Measurements from ENCODE around the gene OR56A3. TPM values are rescaled to one million over a fixed set of nuclear protein-coding genes. Genes with fewer than 3 reads are reported as not detected.

OR56A3 gene, protein sequence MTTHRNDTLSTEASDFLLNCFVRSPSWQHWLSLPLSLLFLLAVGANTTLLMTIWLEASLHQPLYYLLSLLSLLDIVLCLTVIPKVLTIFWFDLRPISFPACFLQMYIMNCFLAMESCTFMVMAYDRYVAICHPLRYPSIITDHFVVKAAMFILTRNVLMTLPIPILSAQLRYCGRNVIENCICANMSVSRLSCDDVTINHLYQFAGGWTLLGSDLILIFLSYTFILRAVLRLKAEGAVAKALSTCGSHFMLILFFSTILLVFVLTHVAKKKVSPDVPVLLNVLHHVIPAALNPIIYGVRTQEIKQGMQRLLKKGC
- total RNA-seq (2021; ENCODE audit: unreplicated experiment) (not detected), Bru-seq, nascent RNA (not detected), BruChase-seq, experiment 1, labeled RNA remaining after a 6-hour chase (not detected), BruChase-seq, experiment 2, labeled RNA remaining after a 2-hour chase (not detected)
- polyA plus RNA-seq (2012) = not detected in 2 replicates
- long read RNA-seq = 0 reads

DNA sequence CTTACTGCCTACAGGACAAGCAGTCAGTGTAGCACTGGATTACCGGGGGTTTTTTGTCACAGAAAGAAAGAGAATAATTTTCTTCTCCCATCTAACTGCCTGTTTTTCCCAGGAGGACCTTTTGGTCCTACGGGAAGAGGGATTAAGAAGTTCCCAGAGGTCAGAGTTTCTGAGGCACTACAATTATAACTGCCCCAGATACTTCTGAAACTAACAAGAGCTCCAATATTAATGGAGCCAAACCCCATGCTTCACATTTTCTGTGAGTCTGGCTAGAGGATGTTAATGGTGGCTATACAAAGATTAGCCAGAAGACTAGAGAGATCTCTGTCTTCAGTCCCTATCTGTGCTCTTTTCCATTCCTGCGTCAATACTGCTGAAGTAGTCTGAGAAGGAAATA lies at the start of gene OR56A3:
Gene OR56A3 (plus strand): TSS at position 301 of the 400 bp plus-strand sequence. CDS start 5,096 bp downstream, outside the sequence.
- H3K4me1 ChIP-seq (ENCODE audit: control insufficient read depth in 1 of 2, insufficient read depth in 2 of 2, low read length in 2 of 2) = no peaks in the 10 kb centered on the region
- intact Hi-C loops (cut with micrococcal nuclease) = no loop called here
- ChIA-PET CTCF (no interaction called here), POLR2A (no interaction called here), RAD21 (ENCODE audit: low non-redundant PET in 1 of 2, low total read pairs in 2 of 2, uncharacterized antibody in 2 of 2, unreplicated experiment in 2 of 2) (no interaction called here)
- no peak for DNase-seq (ENCODE audit: low read depth, low spot score)
- no peaks in the 10 kb centered on the region for H3K79me2 ChIP-seq (ENCODE audit: insufficient read depth, low read length)
- no peaks in the 10 kb centered on the region for H4K20me1 ChIP-seq (ENCODE audit: insufficient read depth)
- no peak within 1 kb of the TSS for H3K4me2 ChIP-seq (ENCODE audit: low read length)
- TF ChIP-seq EZH2phosphoT487 (IDR thresholded peaks at IDR 0.05; ENCODE audit: borderline replicate concordance) (no peak), CEBPB (IDR thresholded peaks at IDR 0.05; ENCODE audit: low read depth) (no peak), POLR2A (IDR thresholded peaks at IDR 0.05; ENCODE audit: borderline replicate concordance, extremely low read depth, insufficient read depth, insufficient read length) (no peak), ZNF274 (IDR thresholded peaks at IDR 0.05; ENCODE audit: low read depth, low read length) (no peak), YY1 (IDR thresholded peaks at IDR 0.05; ENCODE audit: extremely low read depth, insufficient replicate concordance, low read depth, low read length) (no peak), JUND (IDR thresholded peaks at IDR 0.05) (no peak), RAD21 (IDR thresholded peaks at IDR 0.05; ENCODE audit: low read depth) (no peak), EZH2 (IDR thresholded peaks at IDR 0.05) (no peak), TCF7L2 (IDR thresholded peaks at IDR 0.05; ENCODE audit: borderline replicate concordance, extremely low read depth, insufficient read depth, insufficient read length) (no peak), SP1 (IDR thresholded peaks at IDR 0.05; ENCODE audit: low read depth) (no peak), FOSL1 (IDR thresholded peaks at IDR 0.05; ENCODE audit: low read depth) (no peak)
- TF ChIP-seq, protein P1, sequence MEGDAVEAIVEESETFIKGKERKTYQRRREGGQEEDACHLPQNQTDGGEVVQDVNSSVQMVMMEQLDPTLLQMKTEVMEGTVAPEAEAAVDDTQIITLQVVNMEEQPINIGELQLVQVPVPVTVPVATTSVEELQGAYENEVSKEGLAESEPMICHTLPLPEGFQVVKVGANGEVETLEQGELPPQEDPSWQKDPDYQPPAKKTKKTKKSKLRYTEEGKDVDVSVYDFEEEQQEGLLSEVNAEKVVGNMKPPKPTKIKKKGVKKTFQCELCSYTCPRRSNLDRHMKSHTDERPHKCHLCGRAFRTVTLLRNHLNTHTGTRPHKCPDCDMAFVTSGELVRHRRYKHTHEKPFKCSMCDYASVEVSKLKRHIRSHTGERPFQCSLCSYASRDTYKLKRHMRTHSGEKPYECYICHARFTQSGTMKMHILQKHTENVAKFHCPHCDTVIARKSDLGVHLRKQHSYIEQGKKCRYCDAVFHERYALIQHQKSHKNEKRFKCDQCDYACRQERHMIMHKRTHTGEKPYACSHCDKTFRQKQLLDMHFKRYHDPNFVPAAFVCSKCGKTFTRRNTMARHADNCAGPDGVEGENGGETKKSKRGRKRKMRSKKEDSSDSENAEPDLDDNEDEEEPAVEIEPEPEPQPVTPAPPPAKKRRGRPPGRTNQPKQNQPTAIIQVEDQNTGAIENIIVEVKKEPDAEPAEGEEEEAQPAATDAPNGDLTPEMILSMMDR (IDR thresholded peaks at IDR 0.05 in 2 of 3, conservative IDR thresholded peaks at IDR 0.05 in 1 of 3; ENCODE audit: borderline replicate concordance in 1 of 3, insufficient read depth in 1 of 3, low read depth in 2 of 3, low read length in 2 of 3) = no peak
- TF ChIP-seq, protein P2, sequence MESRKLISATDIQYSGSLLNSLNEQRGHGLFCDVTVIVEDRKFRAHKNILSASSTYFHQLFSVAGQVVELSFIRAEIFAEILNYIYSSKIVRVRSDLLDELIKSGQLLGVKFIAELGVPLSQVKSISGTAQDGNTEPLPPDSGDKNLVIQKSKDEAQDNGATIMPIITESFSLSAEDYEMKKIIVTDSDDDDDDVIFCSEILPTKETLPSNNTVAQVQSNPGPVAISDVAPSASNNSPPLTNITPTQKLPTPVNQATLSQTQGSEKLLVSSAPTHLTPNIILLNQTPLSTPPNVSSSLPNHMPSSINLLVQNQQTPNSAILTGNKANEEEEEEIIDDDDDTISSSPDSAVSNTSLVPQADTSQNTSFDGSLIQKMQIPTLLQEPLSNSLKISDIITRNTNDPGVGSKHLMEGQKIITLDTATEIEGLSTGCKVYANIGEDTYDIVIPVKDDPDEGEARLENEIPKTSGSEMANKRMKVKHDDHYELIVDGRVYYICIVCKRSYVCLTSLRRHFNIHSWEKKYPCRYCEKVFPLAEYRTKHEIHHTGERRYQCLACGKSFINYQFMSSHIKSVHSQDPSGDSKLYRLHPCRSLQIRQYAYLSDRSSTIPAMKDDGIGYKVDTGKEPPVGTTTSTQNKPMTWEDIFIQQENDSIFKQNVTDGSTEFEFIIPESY (IDR thresholded peaks at IDR 0.05; ENCODE audit: extremely low read depth, insufficient replicate concordance, low read length) = no peak
- TF ChIP-seq, protein P3, sequence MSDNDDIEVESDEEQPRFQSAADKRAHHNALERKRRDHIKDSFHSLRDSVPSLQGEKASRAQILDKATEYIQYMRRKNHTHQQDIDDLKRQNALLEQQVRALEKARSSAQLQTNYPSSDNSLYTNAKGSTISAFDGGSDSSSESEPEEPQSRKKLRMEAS (IDR thresholded peaks at IDR 0.05) = no peak
- TF ChIP-seq, protein P4, sequence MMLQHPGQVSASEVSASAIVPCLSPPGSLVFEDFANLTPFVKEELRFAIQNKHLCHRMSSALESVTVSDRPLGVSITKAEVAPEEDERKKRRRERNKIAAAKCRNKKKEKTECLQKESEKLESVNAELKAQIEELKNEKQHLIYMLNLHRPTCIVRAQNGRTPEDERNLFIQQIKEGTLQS (IDR thresholded peaks at IDR 0.05) = no peak
- no peak within 1 kb of the TSS for H3K4me3 ChIP-seq (replicated peaks in 1 of 2; ENCODE audit: low read depth in 1 of 2, low read length in 2 of 2)
- H2AFZ ChIP-seq (ENCODE audit: low read depth, low read length, poor library complexity, severe bottlenecking) = no peak within 1 kb of the TSS
- no TSS peak for BruUV-seq (replicated peaks)
- no peaks in the 10 kb centered on the region for H3K9me2 ChIP-seq (ENCODE audit: insufficient read depth)
- H3K9ac ChIP-seq (ENCODE audit: low read length) = no peak within 1 kb of the TSS
- no peaks in the 10 kb centered on the region for H3K36me3 ChIP-seq (ENCODE audit: control insufficient read depth in 1 of 2, insufficient read depth in 2 of 2, low read length in 2 of 2)
- no peaks in the 10 kb centered on the region for H3K9me3 ChIP-seq (ENCODE audit: control insufficient read depth in 1 of 2, insufficient read depth in 1 of 2, low read depth in 1 of 2, low read length in 2 of 2)
- H3K27ac ChIP-seq (ENCODE audit: low read depth, low read length) = no peak within 1 kb of the TSS
- H3K27me3 ChIP-seq (ENCODE audit: insufficient read depth, low read length) = peaks cover 58% of the 10 kb centered on the region
- ATAC-seq = no peak
